ENCODE measurements around the gene KMT2A.

- no peak for TF ChIP-seq CTCF (IDR thresholded peaks at IDR 0.05; ENCODE audit: low read length)
- TF ChIP-seq EZH2phosphoT487 (IDR thresholded peaks at IDR 0.05; ENCODE audit: low read length) = no peak
- TF ChIP-seq EZH2 (optimal IDR thresholded peaks at IDR 0.05; ENCODE audit: low read depth, low read length) = no peak
Observed at GRCh38 chr11:118430956-118431355, 5.3 kb upstream of the KMT2A start.
